Central memory CD4-positive, alpha-beta T cell (primary cell): ENCODE results near the gene HOXB9.

Experiments
- DNase-seq: peaks from one replicate; pipeline ENCODE4 v3.0.0; 2022

Gene HOXB9

GRCh38 chr17:48610282-48611211 lies 15.6 kb downstream of the HOXB9 start, which contains the start of gene HOXB7:
Gene HOXB7, minus strand, starts transcription at chr17:48611017. Its CDS starts 99 bp downstream, at chr17:48610918.
- DNase-seq, result no peak

GRCh38 chr17:48609759-48610281 lies 16.3 kb downstream of the HOXB9 start:
- no peak for DNase-seq

- no peak for DNase-seq
Observed at GRCh38 chr17:48609033-48609432, 17.1 kb downstream of the HOXB9 start.

- no peak for DNase-seq
Observed at GRCh38 chr17:48608494-48608834, 17.7 kb downstream of the HOXB9 start.

GRCh38 chr17:48606892-48607614 lies 19.1 kb downstream of the HOXB9 start:
- DNase-seq, result no peak

GRCh38 chr17:48605991-48606891 lies 19.9 kb downstream of the HOXB9 start:
- no peak for DNase-seq

GRCh38 chr17:48605409-48605919 lies 20.7 kb downstream of the HOXB9 start:
- no peak for DNase-seq

- no peak for DNase-seq
Observed at GRCh38 chr17:48604770-48605329, 21.3 kb downstream of the HOXB9 start, which contains the start of gene HOXB6. Gene HOXB6, minus strand, starts transcription at chr17:48604986. Its CDS starts 6,836 bp downstream, at chr17:48598150.

- DNase-seq, result no peak
Observed at GRCh38 chr17:48603959-48604769, 22.0 kb downstream of the HOXB9 start.

GRCh38 chr17:48601539-48602425 lies 24.4 kb downstream of the HOXB9 start:
- DNase-seq, result no peak

GRCh38 chr17:48601207-48601538 lies 25.0 kb downstream of the HOXB9 start:
- DNase-seq, result no peak

- no peak for DNase-seq
Observed at GRCh38 chr17:48600244-48601098, 25.7 kb downstream of the HOXB9 start.

- DNase-seq, result no peak
Observed at GRCh38 chr17:48599354-48599753, 26.8 kb downstream of the HOXB9 start.

GRCh38 chr17:48598736-48599135 lies 27.4 kb downstream of the HOXB9 start:
- DNase-seq, result no peak

- peak; percentile 42 for DNase-seq
Observed at GRCh38 chr17:48597778-48598631, 28.2 kb downstream of the HOXB9 start.

- no peak for DNase-seq
Observed at GRCh38 chr17:48597528-48597777, 28.7 kb downstream of the HOXB9 start.

- DNase-seq, result no peak
Observed at GRCh38 chr17:48596735-48597527, 29.2 kb downstream of the HOXB9 start.
